Breast epithelium (tissue), 4 donors: ENCODE results near the gene B3GAT3. TPM values are rescaled to one million over a fixed set of nuclear protein-coding genes. Genes with fewer than 3 reads are reported as not detected.

Source experiments
- DNase-seq, 2 donors: peaks; one replicate each; pipeline ENCODE4 v3.0.0-alpha.2; 2019; ENCODE audit warnings: low spot score in 2 of 2
- H3K27ac ChIP-seq, 2 donors: fragments of 200-600 bp; sonication (generic) in 1 of 2; one replicate each; pipeline ENCODE4 v1.5.1; 2016 to 2019; ENCODE audit warnings: mild to moderate bottlenecking in 1 of 2
- H3K27me3 ChIP-seq, 2 donors: fragments of 200-600 bp; sonication (generic) in 1 of 2; one replicate each; pipeline versions ENCODE4 v1.5.1 to v1.6.0; 2017 to 2019; ENCODE audit warnings: control low read depth in 1 of 2, mild to moderate bottlenecking in 1 of 2
- H3K36me3 ChIP-seq: fragments of 200-600 bp; one replicate; pipeline ENCODE4 v1.5.1; 2019
- H3K4me1 ChIP-seq, 2 donors: fragments of 200-600 bp; sonication (generic); one replicate each; pipeline ENCODE4 v1.5.1; 2016 to 2019; ENCODE audit warnings: control low read depth in 1 of 2
- H3K4me3 ChIP-seq, 3 donors: fragments of 200-600 bp; sonication (generic); 1 replicate in 2 of 3; 2 replicates in 1 of 3; pipeline ENCODE4 v1.5.1; 2016 to 2019; ENCODE audit warnings: mild to moderate bottlenecking in 3 of 3, moderate library complexity in 2 of 3
- H3K9me3 ChIP-seq, 2 donors: fragments of 200-600 bp; sonication (generic) in 1 of 2; one replicate each; pipeline ENCODE4 v1.5.1; 2016 to 2019; ENCODE audit warnings: control low read depth in 1 of 2
- POLR2A ChIP-seq: fragments of 450-650 bp; IDR thresholded peaks from one replicate; pipeline ENCODE4 v1.6.1; 2016; ENCODE audit warnings: antibody characterized with exemption, mild to moderate bottlenecking, moderate library complexity
- POLR2AphosphoS5 ChIP-seq, 3 donors: sonication (generic); formaldehyde crosslinking; IDR thresholded peaks; one replicate each; pipeline ENCODE4 v1.6.1; 2017; ENCODE audit warnings: antibody characterized with exemption in 3 of 3
- intact Hi-C: fragments of 100-400 bp; cut with DNase I; formaldehyde crosslinking; loops from one replicate; pipeline ENCODE4 v1.15.1; 2023; ENCODE audit warnings: low total_unique reads
- total RNA-seq, 3 donors: library from RNA; depleted of rRNA; stranded (reverse); fragments of >200 nt; gene quantifications; one replicate each; pipeline ENCODE4 v1.1.0, GENCODE V29; 2016
- TF ChIP-seq, protein P1 (sequence below), 3 donors: fragments of 450-650 bp; IDR thresholded peaks; one replicate each; pipeline ENCODE4 v1.5.1; 2016 to 2017; ENCODE audit warnings: antibody characterized with exemption in 3 of 3, mild to moderate bottlenecking in 3 of 3, moderate library complexity in 3 of 3

Gene B3GAT3
- total RNA-seq, 3 donors from 2014 or later, result 19.0 to 38.0 (median 29.6) TPM

GRCh38 chr11:62608776-62609175 is 13.0 kb downstream of the B3GAT3 start:
- intact Hi-C loops, result no loop called here
- Histone ChIP-seq H3K4me3 (no peak overlapping the region), H3K4me1 (peaks cover 7% of the 10 kb centered on the region in 2 donors), H3K36me3 (no peaks in the 10 kb centered on the region), H3K9me3 (no peaks in the 10 kb centered on the region), H3K27ac (no peak overlapping the region), H3K27me3 (no peaks in the 10 kb centered on the region)
- DNase-seq, result no peak
- no peak for TF ChIP-seq POLR2A
- TF ChIP-seq POLR2AphosphoS5 (IDR thresholded peaks at IDR 0.05), result no peak
- TF ChIP-seq, protein P1, sequence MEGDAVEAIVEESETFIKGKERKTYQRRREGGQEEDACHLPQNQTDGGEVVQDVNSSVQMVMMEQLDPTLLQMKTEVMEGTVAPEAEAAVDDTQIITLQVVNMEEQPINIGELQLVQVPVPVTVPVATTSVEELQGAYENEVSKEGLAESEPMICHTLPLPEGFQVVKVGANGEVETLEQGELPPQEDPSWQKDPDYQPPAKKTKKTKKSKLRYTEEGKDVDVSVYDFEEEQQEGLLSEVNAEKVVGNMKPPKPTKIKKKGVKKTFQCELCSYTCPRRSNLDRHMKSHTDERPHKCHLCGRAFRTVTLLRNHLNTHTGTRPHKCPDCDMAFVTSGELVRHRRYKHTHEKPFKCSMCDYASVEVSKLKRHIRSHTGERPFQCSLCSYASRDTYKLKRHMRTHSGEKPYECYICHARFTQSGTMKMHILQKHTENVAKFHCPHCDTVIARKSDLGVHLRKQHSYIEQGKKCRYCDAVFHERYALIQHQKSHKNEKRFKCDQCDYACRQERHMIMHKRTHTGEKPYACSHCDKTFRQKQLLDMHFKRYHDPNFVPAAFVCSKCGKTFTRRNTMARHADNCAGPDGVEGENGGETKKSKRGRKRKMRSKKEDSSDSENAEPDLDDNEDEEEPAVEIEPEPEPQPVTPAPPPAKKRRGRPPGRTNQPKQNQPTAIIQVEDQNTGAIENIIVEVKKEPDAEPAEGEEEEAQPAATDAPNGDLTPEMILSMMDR (IDR thresholded peaks at IDR 0.05), result no peak

- H3K4me1 ChIP-seq, result peaks cover 7 to 12% of the 10 kb centered on the region in 2 donors
- H3K27me3 ChIP-seq, result no peaks in the 10 kb centered on the region
These were observed 14.1 kb downstream of the B3GAT3 start for GRCh38 chr11:62607714-62608113.

GRCh38 chr11:62605902-62606301 is 15.9 kb downstream of the B3GAT3 start:
- no peak overlapping the region for H3K27ac ChIP-seq
- DNase-seq, result no peak
- peaks cover 1 to 5% of the 10 kb centered on the region in 2 donors for H3K4me1 ChIP-seq
- TF ChIP-seq, protein P1 (IDR thresholded peaks at IDR 0.05), result no peak
- TF ChIP-seq POLR2A, result no peak
- no peak for TF ChIP-seq POLR2AphosphoS5 (IDR thresholded peaks at IDR 0.05)
- H3K36me3 ChIP-seq, result no peaks in the 10 kb centered on the region
- intact Hi-C loops, result no loop called here
- no peak overlapping the region for H3K4me3 ChIP-seq
- no peaks in the 10 kb centered on the region for H3K27me3 ChIP-seq
- H3K9me3 ChIP-seq, result no peaks in the 10 kb centered on the region

More at GRCh38 chr11:62607714-62608113, 14.1 kb downstream of the B3GAT3 start:
- no peak overlapping the region for H3K27ac ChIP-seq
- TF ChIP-seq POLR2A (no peak), POLR2AphosphoS5 (IDR thresholded peaks at IDR 0.05) (no peak)
- TF ChIP-seq, protein P1 (IDR thresholded peaks at IDR 0.05), result no peak
- no peak for DNase-seq
- H3K4me3 ChIP-seq, result no peak overlapping the region
- H3K36me3 ChIP-seq, result no peaks in the 10 kb centered on the region
- intact Hi-C loops, result no loop called here
- H3K9me3 ChIP-seq, result no peaks in the 10 kb centered on the region

DNA sequence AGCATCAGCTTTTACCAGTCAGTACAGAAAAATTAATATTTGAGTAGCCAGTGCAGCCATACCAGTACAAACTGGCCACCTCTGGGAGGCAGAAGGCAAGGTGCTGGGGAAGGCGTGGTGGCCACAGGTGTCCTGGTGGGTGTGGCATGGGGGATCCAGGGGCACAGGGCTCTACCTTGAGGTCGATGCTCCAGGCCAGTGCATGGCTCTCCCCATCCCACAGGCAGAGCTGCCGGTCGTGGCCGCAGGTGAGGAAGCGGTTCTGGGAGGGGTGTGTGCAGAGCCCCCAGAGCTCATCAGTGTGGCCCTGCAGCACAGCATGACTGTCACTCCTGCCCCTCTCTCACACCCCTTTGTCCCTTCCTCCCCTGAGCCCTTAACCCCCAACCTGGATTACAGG is 16.3 kb downstream of the B3GAT3 start:
- Histone ChIP-seq H3K9me3 (no peaks in the 10 kb centered on the region), H3K4me1 (peaks cover 0 to 6% of the 10 kb centered on the region in 2 donors), H3K27ac (no peak overlapping the region), H3K36me3 (no peaks in the 10 kb centered on the region), H3K4me3 (no peak overlapping the region), H3K27me3 (no peaks in the 10 kb centered on the region)
- TF ChIP-seq, protein P1 (IDR thresholded peaks at IDR 0.05), result no peak
- no peak for TF ChIP-seq POLR2AphosphoS5 (IDR thresholded peaks at IDR 0.05)
- TF ChIP-seq POLR2A, result no peak
- intact Hi-C loops, result no loop called here
- no peak for DNase-seq

- no peak for DNase-seq
- Histone ChIP-seq H3K27me3 (no peaks in the 10 kb centered on the region), H3K4me3 (no peak overlapping the region), H3K27ac (no peak overlapping the region), H3K36me3 (no peaks in the 10 kb centered on the region), H3K9me3 (no peaks in the 10 kb centered on the region), H3K4me1 (peaks cover 3 to 15% of the 10 kb centered on the region in 2 donors)
- intact Hi-C loops, result no loop called here
- no peak for TF ChIP-seq POLR2AphosphoS5 (IDR thresholded peaks at IDR 0.05)
- TF ChIP-seq POLR2A, result no peak
- TF ChIP-seq, protein P1 (IDR thresholded peaks at IDR 0.05), result no peak
These were observed 17.2 kb downstream of the B3GAT3 start for GRCh38 chr11:62604460-62605120.
